Gastrocnemius medialis (tissue), 4 donors: ENCODE results near the gene SYT7. TPM values are rescaled to one million over a fixed set of nuclear protein-coding genes. Genes with fewer than 3 reads are reported as not detected.
A peak's percentile ranks its signal among the peaks of the same experiment; 100 is the strongest.

Experiments
- ATAC-seq, 2 donors: fragments of 150-250 bp; one replicate each; pipeline ENCODE4 v1.9.1; 2016
- DNase-seq, 2 donors: peaks; one replicate each; pipeline ENCODE4 v3.0.0-alpha.2; 2019
- H3K27ac ChIP-seq, 4 donors: fragments of 200-600 bp; sonication (generic); 1 replicate in 1 of 4; 2 replicates in 3 of 4; pipeline ENCODE4 v1.5.1; 2016 to 2018; ENCODE audit warnings: mild to moderate bottlenecking in 2 of 4, moderate library complexity in 1 of 4
- H3K27me3 ChIP-seq, 3 donors: fragments of 200-600 bp; sonication (generic) in 2 of 3; 1 replicate in 1 of 3; 2 replicates in 2 of 3; pipeline versions ENCODE4 v1.5.1 to v1.6.0; 2016 to 2019; ENCODE audit warnings: mild to moderate bottlenecking in 1 of 3, moderate library complexity in 1 of 3
- H3K36me3 ChIP-seq, 2 donors: fragments of 200-600 bp; sonication (generic) in 1 of 2; one replicate each; pipeline ENCODE4 v1.5.1; 2017 to 2018
- H3K4me1 ChIP-seq, 2 donors: fragments of 200-600 bp; sonication (generic) in 1 of 2; one replicate each; pipeline ENCODE4 v1.5.1; 2016 to 2017; ENCODE audit warnings: mild to moderate bottlenecking in 2 of 2
- H3K4me3 ChIP-seq, 4 donors: fragments of 200-600 bp; sonication (generic) in 3 of 4; 1 replicate in 1 of 4; 2 replicates in 3 of 4; pipeline ENCODE4 v1.5.1; 2016 to 2019; ENCODE audit warnings: mild to moderate bottlenecking in 2 of 4
- H3K9me3 ChIP-seq, 3 donors: fragments of 200-600 bp; sonication (generic) in 2 of 3; 1 replicate in 1 of 3; 2 replicates in 2 of 3; pipeline ENCODE4 v1.5.1; 2016 to 2019
- CTCF ChIP-seq, 5 experiments: fragments of 450-650 bp in 3 of 5; fragments of 200-600 bp in 2 of 5; sonication (generic) in 2 of 5; IDR thresholded peaks in 4 of 5; conservative IDR thresholded peaks in 1 of 5; 1 replicate in 4 of 5; 2 replicates in 1 of 5; pipeline ENCODE4 v1.5.1; 2016 to 2019; ENCODE audit warnings: antibody characterized with exemption in 5 of 5, mild to moderate bottlenecking in 3 of 5, moderate library complexity in 3 of 5
- POLR2A ChIP-seq, 2 donors: fragments of 450-650 bp; IDR thresholded peaks; one replicate each; pipeline ENCODE4 v1.6.1; 2017; ENCODE audit warnings: antibody characterized with exemption in 2 of 2, mild to moderate bottlenecking in 2 of 2, moderate library complexity in 2 of 2
- in situ Hi-C, 4 donors: fragments of 200-750 bp; cut with MboI; loops; one replicate each; pipeline versions ENCODE4 v1.15.0 to v1.8.0; 2017; ENCODE audit warnings: low sequenced_read_pairs in 4 of 4
- intact Hi-C: fragments of 100-400 bp; cut with DNase I; formaldehyde crosslinking; loops from one replicate; pipeline ENCODE4 v1.15.1; 2023; ENCODE audit warnings: low total_unique reads
- total RNA-seq, 4 donors: library from RNA; depleted of rRNA; stranded (reverse); fragments of >200 nt; gene quantifications; one replicate each; pipeline versions ENCODE4 v1.1.0 to v1.2.3, GENCODE V29; 2016

Gene SYT7
- total RNA-seq, 4 donors from 2014 or later = 0.68 to 4.9 (median 1.4) TPM

GRCh38 chr11:61571337-61571736, 9.5 kb downstream of the SYT7 start:
- DNase-seq (no peak), ATAC-seq (no peak)
- H3K4me1 ChIP-seq = no peaks in the 10 kb centered on the region
- TF ChIP-seq POLR2A (IDR thresholded peaks at IDR 0.05) (no peak), CTCF (IDR thresholded peaks at IDR 0.05 in 4 of 5, conservative IDR thresholded peaks at IDR 0.05 in 1 of 5) (no peak)
- in situ Hi-C loops (no loop called here), intact Hi-C loops (no loop called here)
- no peaks in the 10 kb centered on the region for H3K9me3 ChIP-seq
- H3K27ac ChIP-seq = no peak overlapping the region
- H3K27me3 ChIP-seq = no peaks in the 10 kb centered on the region
- H3K4me3 ChIP-seq = no peak overlapping the region
- no peaks in the 10 kb centered on the region for H3K36me3 ChIP-seq

DNA sequence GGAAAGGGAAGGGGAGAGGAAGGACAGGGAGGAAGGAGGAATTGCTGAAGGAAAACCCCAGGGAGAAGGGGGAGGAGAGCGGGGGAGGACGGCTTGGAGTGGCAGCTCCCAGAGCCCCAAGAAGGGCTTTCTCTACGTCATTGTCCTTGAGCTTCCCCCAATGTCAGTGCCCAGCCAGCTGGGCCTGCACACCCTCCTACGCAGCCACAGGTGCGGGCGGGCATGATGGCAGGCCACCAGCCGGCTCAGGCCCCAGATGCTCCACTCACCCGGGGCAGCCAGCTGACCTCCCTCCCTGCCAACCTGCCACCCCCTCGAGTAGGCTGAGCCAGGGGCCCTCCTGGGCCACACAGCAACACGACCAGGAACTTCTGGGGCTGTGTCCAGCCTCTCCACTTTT, 11.2 kb downstream of the SYT7 start:
- H3K27ac ChIP-seq = no peak overlapping the region
- H3K27me3 ChIP-seq = no peaks in the 10 kb centered on the region
- H3K36me3 ChIP-seq = no peaks in the 10 kb centered on the region
- no peak for ATAC-seq
- no peak for DNase-seq
- H3K4me3 ChIP-seq = no peak overlapping the region
- TF ChIP-seq CTCF (IDR thresholded peaks at IDR 0.05 in 4 of 5, conservative IDR thresholded peaks at IDR 0.05 in 1 of 5) (no peak), POLR2A (IDR thresholded peaks at IDR 0.05) (no peak)
- intact Hi-C loops = no loop called here
- no peaks in the 10 kb centered on the region for H3K4me1 ChIP-seq
- no peaks in the 10 kb centered on the region for H3K9me3 ChIP-seq
- in situ Hi-C loops = no loop called here

- TF ChIP-seq POLR2A (IDR thresholded peaks at IDR 0.05) = no peak
- no peak for TF ChIP-seq CTCF (IDR thresholded peaks at IDR 0.05 in 4 of 5, conservative IDR thresholded peaks at IDR 0.05 in 1 of 5)
- in situ Hi-C loops (no loop called here), intact Hi-C loops (no loop called here)
- Histone ChIP-seq H3K4me1 (no peaks in the 10 kb centered on the region), H3K4me3 (no peak overlapping the region), H3K9me3 (no peaks in the 10 kb centered on the region), H3K36me3 (no peaks in the 10 kb centered on the region), H3K27me3 (no peaks in the 10 kb centered on the region), H3K27ac (no peak overlapping the region)
- DNase-seq = no peak
- no peak for ATAC-seq
Observed at GRCh38 chr11:61569018-61569417, 11.9 kb downstream of the SYT7 start.

DNA sequence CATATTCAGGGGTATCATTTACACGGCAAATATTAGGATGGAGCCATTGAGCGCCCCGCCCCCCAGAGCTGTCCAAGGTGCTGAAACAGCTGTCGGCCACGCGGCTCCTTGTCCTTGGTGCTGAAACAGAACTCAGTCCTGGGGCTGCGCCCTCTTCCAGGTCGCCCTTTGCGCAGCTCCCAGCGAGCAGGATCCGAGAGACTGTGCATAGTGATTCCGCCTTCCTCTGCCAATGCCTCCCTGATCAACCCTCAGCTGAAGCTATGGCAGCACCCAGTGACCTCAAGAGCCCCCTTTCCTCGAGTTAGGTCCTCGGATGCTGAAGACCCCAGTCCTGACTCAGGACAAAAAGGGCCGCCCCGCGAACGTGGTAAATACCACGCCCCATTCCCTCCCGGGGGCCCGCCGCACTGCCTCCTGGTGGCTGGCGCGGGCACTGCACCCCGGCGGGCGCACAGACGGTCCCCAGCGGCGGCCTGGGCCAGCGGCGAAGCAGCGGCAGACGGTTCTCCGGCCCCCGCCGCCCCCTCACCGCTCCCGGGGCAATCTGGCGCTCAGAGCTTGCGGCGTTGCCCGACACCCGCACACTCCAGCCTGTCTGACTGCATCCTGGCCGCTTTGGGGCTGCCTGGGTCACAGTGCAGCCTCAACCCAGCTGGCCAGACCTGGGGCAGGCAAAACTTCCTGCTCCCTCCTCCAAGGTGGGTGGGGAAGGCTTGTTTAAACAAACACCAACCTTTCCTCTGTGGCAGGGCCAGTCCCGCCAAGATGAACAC, 13.4 kb downstream of the SYT7 start:
- TF ChIP-seq POLR2A (IDR thresholded peaks at IDR 0.05) (no peak), CTCF (IDR thresholded peaks at IDR 0.05 in 4 of 5, conservative IDR thresholded peaks at IDR 0.05 in 1 of 5) (peak in 3 of 5 experiments; percentile 13 to 43 (median 21))
- Histone ChIP-seq H3K36me3 (no peaks in the 10 kb centered on the region), H3K4me3 (no peak overlapping the region), H3K9me3 (no peaks in the 10 kb centered on the region), H3K4me1 (no peaks in the 10 kb centered on the region), H3K27me3 (no peaks in the 10 kb centered on the region), H3K27ac (no peak overlapping the region)
- intact Hi-C loops = no loop called here
- DNase-seq (peak; percentile 38 to 41), ATAC-seq (peak; percentile 71 to 83)
- in situ Hi-C loops = no loop called here
